ENCODE results near the gene SPTAN1.
"Not testable (repeated sequence)": the region's sequence is repeated elsewhere in the genome, so short reads cannot be mapped to it uniquely, and the experiment has no call there.

DNA sequence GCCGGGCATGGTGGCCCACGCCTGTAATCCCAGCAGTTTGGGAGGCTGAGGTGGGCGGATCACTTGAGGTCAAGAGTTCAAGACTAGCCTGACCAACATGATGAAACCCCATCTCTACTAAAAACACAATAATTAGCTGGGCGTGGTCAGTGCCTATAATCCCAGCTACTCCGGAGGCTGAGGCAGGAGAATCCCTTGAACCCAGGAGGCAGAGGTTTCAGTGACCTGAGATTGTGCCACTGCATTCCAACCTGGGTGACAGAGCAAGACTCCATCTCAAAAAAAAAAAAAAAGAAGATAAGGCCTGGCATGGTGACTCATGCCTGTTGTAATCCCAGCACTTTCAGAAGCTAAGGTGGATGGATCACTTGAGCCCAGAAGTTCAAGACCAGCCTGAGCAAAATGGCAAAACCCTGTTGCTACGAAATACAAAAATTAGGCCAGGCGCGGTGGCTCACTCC, 114.1 kb downstream of the SPTAN1 start:
- TF ChIP-seq, protein P1, sequence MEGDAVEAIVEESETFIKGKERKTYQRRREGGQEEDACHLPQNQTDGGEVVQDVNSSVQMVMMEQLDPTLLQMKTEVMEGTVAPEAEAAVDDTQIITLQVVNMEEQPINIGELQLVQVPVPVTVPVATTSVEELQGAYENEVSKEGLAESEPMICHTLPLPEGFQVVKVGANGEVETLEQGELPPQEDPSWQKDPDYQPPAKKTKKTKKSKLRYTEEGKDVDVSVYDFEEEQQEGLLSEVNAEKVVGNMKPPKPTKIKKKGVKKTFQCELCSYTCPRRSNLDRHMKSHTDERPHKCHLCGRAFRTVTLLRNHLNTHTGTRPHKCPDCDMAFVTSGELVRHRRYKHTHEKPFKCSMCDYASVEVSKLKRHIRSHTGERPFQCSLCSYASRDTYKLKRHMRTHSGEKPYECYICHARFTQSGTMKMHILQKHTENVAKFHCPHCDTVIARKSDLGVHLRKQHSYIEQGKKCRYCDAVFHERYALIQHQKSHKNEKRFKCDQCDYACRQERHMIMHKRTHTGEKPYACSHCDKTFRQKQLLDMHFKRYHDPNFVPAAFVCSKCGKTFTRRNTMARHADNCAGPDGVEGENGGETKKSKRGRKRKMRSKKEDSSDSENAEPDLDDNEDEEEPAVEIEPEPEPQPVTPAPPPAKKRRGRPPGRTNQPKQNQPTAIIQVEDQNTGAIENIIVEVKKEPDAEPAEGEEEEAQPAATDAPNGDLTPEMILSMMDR (IDR thresholded peaks at IDR 0.05): not testable (repeated sequence)
- TF ChIP-seq POLR2A (IDR thresholded peaks at IDR 0.05): not testable (repeated sequence)
